ENCODE results near the gene MBTD1. TPM values are rescaled to one million over a fixed set of nuclear protein-coding genes. Genes with fewer than 3 reads are reported as not detected.

The MBTD1 gene
- total and polyA plus RNA-seq, 8 donors: 10.0 to 64.9 (median 52.3) TPM

DNA sequence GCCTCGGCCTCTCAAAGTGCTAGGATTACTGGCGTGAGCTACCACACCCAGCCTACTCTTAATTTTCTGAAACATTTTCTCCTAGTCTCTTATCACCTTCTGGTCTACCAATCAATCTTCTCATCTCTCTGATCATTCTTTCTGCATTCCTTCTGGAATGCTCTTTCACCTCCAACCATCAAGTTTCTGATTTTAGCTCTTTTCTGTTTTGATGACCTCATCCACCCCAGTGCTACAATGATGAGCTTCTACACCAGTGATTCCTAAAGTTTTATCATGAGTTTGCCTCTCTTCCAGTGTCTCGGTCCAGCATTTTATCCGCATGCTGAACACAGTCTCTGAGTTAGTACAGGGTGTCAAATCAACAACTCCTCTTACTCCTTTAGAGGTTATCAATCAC, 62.1 kb downstream of the MBTD1 start:
- Histone ChIP-seq H3K4me1 (peaks cover 0 to 2% of the 10 kb centered on the region in 2 donors), H3K36me3 (peaks cover 1 to 97% of the 10 kb centered on the region in 2 donors), H3K9me3 (no peaks in the 10 kb centered on the region), H3K27ac (no peak overlapping the region), H3K27me3 (no peaks in the 10 kb centered on the region), H3K4me3 (no peak overlapping the region)
- DNase-seq (no peak), ATAC-seq (no peak)
- intact Hi-C loops (cut with DNase I): loop anchor here in 1 of 2 donors (10.0 kb wide), 1 partner anchor 57 kb away; no protein-coding TSS in a partner anchor
- TF ChIP-seq, protein P1, sequence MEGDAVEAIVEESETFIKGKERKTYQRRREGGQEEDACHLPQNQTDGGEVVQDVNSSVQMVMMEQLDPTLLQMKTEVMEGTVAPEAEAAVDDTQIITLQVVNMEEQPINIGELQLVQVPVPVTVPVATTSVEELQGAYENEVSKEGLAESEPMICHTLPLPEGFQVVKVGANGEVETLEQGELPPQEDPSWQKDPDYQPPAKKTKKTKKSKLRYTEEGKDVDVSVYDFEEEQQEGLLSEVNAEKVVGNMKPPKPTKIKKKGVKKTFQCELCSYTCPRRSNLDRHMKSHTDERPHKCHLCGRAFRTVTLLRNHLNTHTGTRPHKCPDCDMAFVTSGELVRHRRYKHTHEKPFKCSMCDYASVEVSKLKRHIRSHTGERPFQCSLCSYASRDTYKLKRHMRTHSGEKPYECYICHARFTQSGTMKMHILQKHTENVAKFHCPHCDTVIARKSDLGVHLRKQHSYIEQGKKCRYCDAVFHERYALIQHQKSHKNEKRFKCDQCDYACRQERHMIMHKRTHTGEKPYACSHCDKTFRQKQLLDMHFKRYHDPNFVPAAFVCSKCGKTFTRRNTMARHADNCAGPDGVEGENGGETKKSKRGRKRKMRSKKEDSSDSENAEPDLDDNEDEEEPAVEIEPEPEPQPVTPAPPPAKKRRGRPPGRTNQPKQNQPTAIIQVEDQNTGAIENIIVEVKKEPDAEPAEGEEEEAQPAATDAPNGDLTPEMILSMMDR (IDR thresholded peaks at IDR 0.05): no peak

DNA sequence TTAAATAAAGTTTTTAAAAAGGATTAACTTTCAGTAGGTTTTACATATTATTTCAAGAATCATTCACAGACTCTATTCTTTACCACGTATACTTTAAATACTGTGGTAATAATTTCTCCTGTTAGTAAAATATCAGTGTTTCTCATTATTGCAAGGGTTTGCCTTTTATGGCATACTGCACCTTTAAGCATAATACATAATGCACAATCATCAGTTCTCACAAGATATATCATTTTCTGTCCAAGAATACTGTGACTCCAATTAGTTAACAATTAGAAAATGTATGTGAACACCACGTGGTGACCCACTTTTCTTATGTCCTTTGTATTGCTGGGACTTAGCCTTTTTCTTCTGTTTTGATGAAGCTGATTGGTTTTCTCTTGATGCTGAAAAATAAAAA, 68.0 kb downstream of the MBTD1 start:
- DNase-seq (no peak), ATAC-seq (no peak)
- H3K27ac ChIP-seq: no peak overlapping the region
- peaks cover 5 to 90% of the 10 kb centered on the region in 2 donors for H3K36me3 ChIP-seq
- no peaks in the 10 kb centered on the region for H3K4me1 ChIP-seq
- no peak overlapping the region for H3K4me3 ChIP-seq
- no peaks in the 10 kb centered on the region for H3K9me3 ChIP-seq
- H3K27me3 ChIP-seq: no peaks in the 10 kb centered on the region
- TF ChIP-seq, protein P1 (IDR thresholded peaks at IDR 0.05): no peak
- intact Hi-C loops (cut with DNase I): loop anchor here in 1 of 2 donors (10.0 kb wide), 1 partner anchor 63 kb away; no protein-coding TSS in a partner anchor

DNA sequence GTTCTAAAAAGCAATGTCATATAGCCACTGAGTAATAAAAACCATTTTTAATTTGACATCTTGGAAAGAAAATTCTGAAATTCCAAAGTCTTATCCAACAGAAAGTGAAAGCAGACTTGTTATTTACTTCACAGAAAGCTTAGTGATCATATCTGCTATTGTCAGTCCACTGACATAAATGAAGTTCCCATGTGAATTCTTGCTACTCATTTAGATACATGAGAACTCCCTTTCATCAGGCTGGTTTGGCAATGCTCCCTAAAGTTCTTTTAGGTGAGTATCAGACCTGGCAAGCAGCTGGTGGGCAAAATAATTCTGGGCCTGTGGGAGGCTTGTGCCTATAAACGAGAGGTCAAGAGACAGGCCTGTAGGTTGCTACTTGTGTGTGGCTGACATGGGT, 70.2 kb downstream of the MBTD1 start:
- no peak overlapping the region for H3K27ac ChIP-seq
- peaks cover 5 to 78% of the 10 kb centered on the region in 2 donors for H3K36me3 ChIP-seq
- ATAC-seq: no peak

DNA sequence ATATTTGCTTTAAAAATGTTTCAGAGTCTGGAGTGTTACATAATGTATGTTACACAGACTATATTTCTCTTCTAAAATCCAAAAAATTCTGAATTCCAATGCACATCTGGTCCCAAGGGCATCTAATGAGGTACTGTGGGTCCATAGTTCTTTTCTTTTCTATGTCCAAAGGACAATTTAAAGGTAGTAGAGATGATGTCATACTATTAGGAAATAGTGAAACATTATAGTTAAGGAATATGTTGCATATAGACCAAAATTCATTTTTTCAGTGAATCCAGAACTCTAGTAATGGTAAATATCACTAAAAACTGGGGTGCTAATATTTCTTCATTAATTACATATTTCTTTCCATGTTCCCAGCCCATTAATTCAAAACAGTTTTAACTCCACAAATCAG, 70.7 kb downstream of the MBTD1 start:
- Histone ChIP-seq H3K4me1 (no peaks in the 10 kb centered on the region), H3K9me3 (no peaks in the 10 kb centered on the region), H3K27ac (no peak overlapping the region), H3K4me3 (no peak overlapping the region), H3K36me3 (peaks cover 5 to 78% of the 10 kb centered on the region in 2 donors), H3K27me3 (no peaks in the 10 kb centered on the region)
- ATAC-seq: no peak
- TF ChIP-seq, protein P1 (IDR thresholded peaks at IDR 0.05): no peak
- intact Hi-C loops (cut with DNase I): no loop called here
- no peak for DNase-seq

More for the DNA sequence above, 70.2 kb downstream of the MBTD1 start:
- H3K27me3 ChIP-seq: no peaks in the 10 kb centered on the region
- intact Hi-C loops (cut with DNase I): loop anchor here in 1 of 2 donors (10.0 kb wide), 1 partner anchor 65 kb away; no protein-coding TSS in a partner anchor
- DNase-seq: no peak
- H3K4me3 ChIP-seq: no peak overlapping the region
- no peaks in the 10 kb centered on the region for H3K9me3 ChIP-seq
- TF ChIP-seq, protein P1 (IDR thresholded peaks at IDR 0.05): no peak
- no peaks in the 10 kb centered on the region for H3K4me1 ChIP-seq

DNA sequence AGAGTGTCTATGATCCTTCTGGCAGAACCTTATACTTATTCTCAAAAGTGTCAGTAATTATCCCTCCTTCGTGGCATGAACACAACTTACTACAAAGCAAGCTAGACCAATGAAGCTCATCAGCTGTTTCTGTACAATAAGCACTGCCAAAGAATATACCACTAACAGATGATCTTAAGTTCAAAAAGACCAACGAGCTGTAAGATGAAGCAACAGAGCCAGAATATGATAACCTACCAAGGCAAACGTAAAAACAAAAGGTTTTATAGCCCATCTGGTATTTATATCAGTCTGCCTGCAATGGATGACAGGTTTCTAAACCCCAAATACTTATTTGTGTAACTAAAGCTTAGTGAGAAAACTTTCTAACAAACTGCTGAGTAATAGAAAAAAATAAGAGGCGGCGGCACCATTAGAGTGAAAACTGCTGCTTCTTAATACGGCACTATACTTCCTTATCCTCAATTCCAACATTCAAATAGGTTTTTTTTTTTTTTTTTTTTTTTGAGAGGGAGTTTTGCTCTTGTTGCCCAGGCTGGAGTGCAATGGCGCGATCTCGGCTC, 71.5 kb downstream of the MBTD1 start:
- Histone ChIP-seq H3K27ac (no peak overlapping the region), H3K9me3 (no peaks in the 10 kb centered on the region), H3K27me3 (no peaks in the 10 kb centered on the region), H3K4me3 (no peak overlapping the region), H3K36me3 (peaks cover 5 to 76% of the 10 kb centered on the region in 2 donors), H3K4me1 (no peaks in the 10 kb centered on the region)
- TF ChIP-seq, protein P1 (IDR thresholded peaks at IDR 0.05): no peak
- intact Hi-C loops (cut with DNase I): no loop called here
- ATAC-seq (no peak), DNase-seq (peak in 2 of 4 donors; percentile 58 to 71)

Data from left lung (tissue), 10 donors.